Amniotic epithelial cell (primary cell): Measurements from ENCODE around the gene ZNF695.

ENCODE experiments used
- DNase-seq: peaks from one replicate; pipeline ENCODE4 v3.0.0-alpha.2; 2010; ENCODE audit warnings: low read depth

ZNF695 gene

DNA sequence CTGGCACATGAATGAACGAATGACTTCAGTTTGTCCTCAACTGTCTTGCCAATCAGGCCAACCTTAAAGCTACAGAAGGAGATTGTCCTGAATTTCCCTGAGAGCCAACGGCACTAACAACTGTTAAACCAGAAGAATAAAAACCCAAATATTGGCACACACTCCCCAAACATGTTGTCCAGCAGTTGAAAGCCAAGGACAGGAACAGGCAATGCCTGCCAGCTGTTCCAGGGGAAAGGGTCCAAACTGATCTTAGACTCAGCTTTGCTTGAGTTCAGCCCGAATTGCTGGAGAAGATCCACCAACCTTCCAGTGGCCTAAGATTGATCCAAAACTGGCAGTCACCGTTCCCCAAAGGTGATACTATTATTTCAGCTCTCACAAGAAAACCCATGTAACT is 53.7 kb downstream of the ZNF695 start:
- no peak for DNase-seq

DNA sequence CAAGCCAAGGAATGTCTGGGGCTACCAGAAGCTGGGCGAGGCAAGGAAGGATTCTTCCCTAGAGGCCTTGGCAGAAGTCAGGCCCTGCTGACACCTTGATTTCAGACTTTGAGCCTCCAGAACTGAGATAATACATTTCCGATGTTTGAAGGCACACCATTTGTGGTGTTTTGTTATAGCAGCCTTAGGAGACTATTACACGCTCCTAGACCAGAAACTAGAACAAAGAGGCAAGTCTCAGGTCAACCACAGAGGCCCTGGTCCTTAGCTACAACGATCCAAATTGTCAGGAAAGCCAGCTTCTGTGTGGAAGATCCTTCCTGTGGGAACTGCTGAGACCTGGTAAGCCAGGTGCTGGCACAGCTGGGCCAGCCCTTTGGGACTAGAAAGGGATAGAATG is 56.4 kb downstream of the ZNF695 start:
- DNase-seq, result no peak

DNA sequence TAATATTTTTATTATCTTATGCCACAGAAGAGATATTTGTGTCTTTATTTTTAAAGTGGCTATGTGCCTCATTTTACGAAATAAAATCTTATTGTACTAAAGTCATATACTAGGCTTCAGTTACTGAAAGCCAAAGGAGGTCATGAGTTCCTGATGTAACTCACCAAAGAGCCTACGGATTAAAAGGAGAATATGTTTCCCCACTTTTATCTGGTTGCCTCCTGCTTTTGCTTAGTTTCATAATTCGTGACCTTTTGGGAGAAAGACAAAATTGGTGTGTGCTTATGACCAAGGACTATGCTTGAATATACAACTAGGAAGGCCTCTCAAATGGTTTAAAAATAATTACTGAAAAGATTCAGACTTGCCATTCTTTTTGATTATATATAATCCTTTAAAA is 57.9 kb downstream of the ZNF695 start:
- peak; percentile 19 for DNase-seq

DNA sequence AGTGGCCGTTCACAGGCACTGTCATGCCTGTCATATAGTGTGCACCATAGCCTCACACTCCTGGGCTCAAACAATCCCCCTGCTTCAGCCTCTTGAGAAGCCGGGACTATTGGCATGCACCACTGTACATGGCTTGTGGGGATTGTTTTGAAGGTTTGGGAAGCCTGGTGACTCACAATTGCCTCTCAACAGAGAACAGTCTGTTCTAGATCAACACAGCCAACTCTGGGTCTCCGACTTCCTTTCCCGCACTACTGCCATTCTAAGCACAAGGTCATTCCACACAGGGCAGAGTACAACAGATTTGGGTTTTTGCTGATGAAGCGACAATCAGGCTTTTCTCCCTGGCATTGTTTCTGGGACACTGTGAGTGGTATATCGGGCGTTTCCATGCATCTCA is 60.6 kb downstream of the ZNF695 start:
- peak; percentile 94 for DNase-seq

DNA sequence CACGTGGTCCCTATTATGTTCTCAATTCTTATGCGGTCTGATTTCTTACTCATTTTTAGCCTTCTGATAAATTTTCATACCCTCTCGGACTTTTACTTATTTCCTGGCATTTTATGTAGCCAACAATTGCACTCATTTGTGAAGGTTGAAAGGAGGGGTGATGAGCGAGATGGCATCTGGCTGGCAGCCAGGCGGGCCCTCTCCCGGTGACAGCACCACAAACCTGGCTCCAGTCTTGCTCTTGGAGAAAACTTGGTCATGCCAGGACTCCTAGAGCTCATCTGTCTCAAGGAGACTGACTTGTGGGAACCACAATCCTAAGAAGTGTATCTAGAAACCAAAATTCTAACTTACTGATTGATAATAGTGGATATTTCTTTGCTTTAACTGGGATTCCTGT is 61.5 kb downstream of the ZNF695 start:
- no peak for DNase-seq
